IMR-90 (cell line): ENCODE results near the gene BCL2L13. TPM values are rescaled to one million over a fixed set of nuclear protein-coding genes. Genes with fewer than 3 reads are reported as not detected.

ENCODE experiments used
- ATAC-seq: fragments of 200-7000 bp; cut with Tn5 transposase; 2 replicates; pipeline ENCODE4 v1.9.1; 2020; ENCODE audit warnings: low read depth, mild to moderate bottlenecking, moderate library complexity
- BruUV-seq: library from RNA; stranded (reverse); fragments of 400-500 nt; replicated peaks from 2 replicates; lab custom pipeline; 2021; lab: Mats Ljungman, UMichigan
- CTCF ChIA-PET: fragments of 300-600 bp; formaldehyde crosslinking; extraction: SDS; loops from one replicate; lab custom pipeline; 2021; ENCODE audit warnings: antibody characterized with exemption; lab: Yijun Ruan, JAX
- POLR2A ChIA-PET: fragments of 300-600 bp; sonication (Branson Sonifier 250); formaldehyde crosslinking; loops from one replicate; lab custom pipeline; 2022; ENCODE audit warnings: antibody characterized with exemption; ENCODE audit not compliant: unreplicated experiment; lab: Charles Lee
- DNase-seq: peaks from one replicate; pipeline ENCODE4 v3.0.0; 2013
- H2AFZ ChIP-seq: replicated peaks from 2 replicates; pipeline ENCODE3; 2013; ENCODE audit warnings: low read length, mild to moderate bottlenecking; ENCODE audit not compliant: poor library complexity
- H2AK5ac ChIP-seq: 2 replicates; pipeline ENCODE4 v1.6.1; 2013; ENCODE audit warnings: low read depth, low read length, inconsistent platforms
- H2AK9ac ChIP-seq: replicated peaks from 2 replicates; pipeline ENCODE3; 2013; ENCODE audit warnings: mild to moderate bottlenecking, low read depth, low read length, moderate library complexity; ENCODE audit not compliant: poor library complexity
- H2BK120ac ChIP-seq: 2 replicates; pipeline ENCODE4 v1.6.1; 2013; ENCODE audit warnings: low read depth, low read length, inconsistent platforms
- H2BK15ac ChIP-seq: 3 replicates; pipeline ENCODE4 v1.6.1; 2013; ENCODE audit warnings: low read depth, low read length, inconsistent platforms
- H2BK20ac ChIP-seq: 2 replicates; pipeline ENCODE4 v1.6.1; 2013; ENCODE audit warnings: low read depth, mild to moderate bottlenecking, inconsistent platforms, low read length, moderate library complexity
- H2BK5ac ChIP-seq: 2 replicates; pipeline ENCODE4 v1.6.1; 2013; ENCODE audit warnings: mild to moderate bottlenecking, low read depth, low read length, inconsistent platforms; ENCODE audit not compliant: poor library complexity, severe bottlenecking
- H3K14ac ChIP-seq: replicated peaks from 2 replicates; pipeline ENCODE4 v1.6.1; 2013; ENCODE audit warnings: low read depth, low read length, inconsistent platforms
- H3K18ac ChIP-seq: 2 replicates; pipeline ENCODE4 v1.6.1; 2013; ENCODE audit warnings: low read depth, low read length, control low read depth
- H3K23ac ChIP-seq: 2 replicates; pipeline ENCODE4 v1.6.1; 2013; ENCODE audit warnings: low read depth, low read length, inconsistent platforms
- H3K27ac ChIP-seq: 2 replicates; pipeline ENCODE4 v1.5.1; 2013; ENCODE audit warnings: mild to moderate bottlenecking, control low read depth, low read length; ENCODE audit not compliant: insufficient read depth
- H3K27me3 ChIP-seq: 2 replicates; pipeline ENCODE4 v1.6.1; 2013; ENCODE audit warnings: low read length; ENCODE audit not compliant: control insufficient read depth, insufficient read depth
- H3K36me3 ChIP-seq: 2 replicates; pipeline ENCODE4 v1.6.1; 2013; ENCODE audit warnings: low read length, mixed read lengths; ENCODE audit not compliant: control insufficient read depth, insufficient read depth
- H3K4ac ChIP-seq: 2 replicates; pipeline ENCODE4 v1.6.1; 2013; ENCODE audit warnings: low read depth, low read length, inconsistent platforms
- H3K4me1 ChIP-seq: 2 replicates; pipeline ENCODE4 v1.6.1; 2013; ENCODE audit warnings: low read length, mixed read lengths; ENCODE audit not compliant: control insufficient read depth, insufficient read depth
- H3K4me2 ChIP-seq: 2 replicates; pipeline ENCODE4 v1.6.1; 2013; ENCODE audit warnings: low read depth, mild to moderate bottlenecking, control low read depth, low read length, moderate library complexity
- H3K4me3 ChIP-seq: 2 replicates; pipeline ENCODE4 v1.5.1; 2013; ENCODE audit warnings: low read depth, mild to moderate bottlenecking, control low read depth, low read length, moderate library complexity; ENCODE audit not compliant: insufficient read depth
- H3K56ac ChIP-seq: 2 replicates; pipeline ENCODE4 v1.6.1; 2013; ENCODE audit warnings: low read length, inconsistent platforms; ENCODE audit not compliant: insufficient read depth; ENCODE audit errors: extremely low read depth
- H3K79me1 ChIP-seq, 2 experiments: 2 replicates each; pipeline ENCODE4 v1.6.1; 2013; ENCODE audit warnings: low read length in 2 of 2, inconsistent platforms in 1 of 2, low read depth in 1 of 2
- H3K9ac ChIP-seq: 2 replicates; pipeline ENCODE4 v1.6.1; 2013; ENCODE audit warnings: low read depth, low read length, control low read depth
- H3K9me1 ChIP-seq: 2 replicates; pipeline ENCODE4 v1.6.1; 2013; ENCODE audit warnings: low read length, inconsistent platforms; ENCODE audit not compliant: insufficient read depth
- H3K9me3 ChIP-seq: 2 replicates; pipeline ENCODE4 v1.6.1; 2013; ENCODE audit warnings: low read length; ENCODE audit not compliant: control insufficient read depth, insufficient read depth
- H4K20me1 ChIP-seq: 2 replicates; pipeline ENCODE4 v1.6.1; 2013; ENCODE audit warnings: low read length, inconsistent platforms; ENCODE audit not compliant: insufficient read depth
- H4K5ac ChIP-seq: 2 replicates; pipeline ENCODE4 v1.6.1; 2013; ENCODE audit warnings: mild to moderate bottlenecking, low read depth, low read length, control low read depth
- H4K8ac ChIP-seq, 2 experiments: 2 replicates each; pipeline ENCODE4 v1.6.1; 2013; ENCODE audit warnings: low read depth in 2 of 2, low read length in 2 of 2, control low read depth in 1 of 2, inconsistent platforms in 1 of 2
- H4K91ac ChIP-seq: 2 replicates; pipeline ENCODE4 v1.6.1; 2013; ENCODE audit warnings: low read depth, low read length, inconsistent platforms; ENCODE audit not compliant: insufficient read depth
- BHLHE40 ChIP-seq: fragments of 150-350 bp; IDR thresholded peaks from 2 replicates; pipeline ENCODE4 v1.6.1; 2016; ENCODE audit warnings: mild to moderate bottlenecking, low read depth, low read length
- CEBPB ChIP-seq: IDR thresholded peaks from 2 replicates; pipeline ENCODE4 v1.6.1; 2012; ENCODE audit warnings: low read depth, low read length, improper control_type of control experiment
- CHD1 ChIP-seq: IDR thresholded peaks from 2 replicates; pipeline ENCODE4 v1.6.1; 2012; ENCODE audit warnings: low read depth, low read length, improper control_type of control experiment
- FOS ChIP-seq: fragments of 150-350 bp; IDR thresholded peaks from 2 replicates; pipeline ENCODE4 v1.6.1; 2016; ENCODE audit warnings: low read depth, low read length
- MAFK ChIP-seq: IDR thresholded peaks from 2 replicates; pipeline ENCODE4 v1.6.1; 2012; ENCODE audit warnings: low read depth, low read length, improper control_type of control experiment
- MAZ ChIP-seq: IDR thresholded peaks from 2 replicates; pipeline ENCODE4 v1.6.1; 2012; ENCODE audit warnings: low read depth, mild to moderate bottlenecking, low read length, improper control_type of control experiment, moderate library complexity, borderline replicate concordance
- MXI1 ChIP-seq: IDR thresholded peaks from 2 replicates; pipeline ENCODE4 v1.6.1; 2012; ENCODE audit warnings: low read depth, mild to moderate bottlenecking, low read length, moderate library complexity, borderline replicate concordance
- NFE2L2 ChIP-seq: fragments of 150-350 bp; IDR thresholded peaks from 2 replicates; pipeline ENCODE4 v1.6.1; 2016; ENCODE audit warnings: low read depth, mild to moderate bottlenecking, low read length
- POLR2A ChIP-seq: IDR thresholded peaks from 2 replicates; pipeline ENCODE4 v1.6.1; 2012; ENCODE audit warnings: mild to moderate bottlenecking, low read depth, low read length
- RCOR1 ChIP-seq: IDR thresholded peaks from 2 replicates; pipeline ENCODE4 v1.6.1; 2012; ENCODE audit warnings: mild to moderate bottlenecking, low read length, improper control_type of control experiment; ENCODE audit not compliant: insufficient replicate concordance
- WGBS, 2 experiments: methylation state at CpG; one replicate each; pipeline versions ENCODE4 v1.1.5 to v1.1.7; 2013; ENCODE audit warnings: missing lambda C conversion rate in 2 of 2; ENCODE audit not compliant: insufficient read length in 1 of 2; ENCODE audit errors: extremely low coverage in 2 of 2; 5-methylcytosine and 5-hydroxymethylcytosine counted together
- dilution Hi-C: fragments of 300-500 bp; cut with HindIII; formaldehyde crosslinking; loops from one replicate; pipeline ENCODE4 v1.14.3; 2018; ENCODE audit warnings: low sequenced_read_pairs; ENCODE audit not compliant: unreplicated experiment
- in situ Hi-C: fragments of 300-500 bp; cut with MboI; formaldehyde crosslinking; loops from 3 replicates; pipeline ENCODE4 v1.14.3; 2019; ENCODE audit warnings: low sequenced_read_pairs, inconsistent platforms, mixed read lengths
- intact Hi-C: fragments of 100-400 bp; cut with micrococcal nuclease; formaldehyde crosslinking; loops from 2 replicates; pipeline ENCODE4 v1.10.0; 2022
- polyA plus RNA-seq, 3 experiments: library from polyadenylated mRNA; depleted of rRNA; stranded (reverse); fragments of >200 nt; gene quantifications; 2 replicates each; pipeline ENCODE4 v1.2.3, GENCODE V29; 2012; ENCODE audit warnings: low replicate concordance in 1 of 3
- total RNA-seq: library from RNA; depleted of rRNA; stranded (reverse); fragments of >200 nt; gene quantifications from 2 replicates; pipeline ENCODE4 v1.2.3, GENCODE V29; 2012
- TF ChIP-seq, protein P1 (sequence below): conservative IDR thresholded peaks from 2 replicates; pipeline ENCODE4 v1.5.1; 2012; ENCODE audit warnings: mild to moderate bottlenecking, low read depth, low read length, improper control_type of control experiment
- TF ChIP-seq, protein P2 (sequence below): fragments of 150-350 bp; IDR thresholded peaks from 2 replicates; pipeline ENCODE4 v1.6.1; 2016; ENCODE audit warnings: low read depth, mild to moderate bottlenecking, low read length, moderate library complexity, borderline replicate concordance
- TF ChIP-seq, protein P3 (sequence below): fragments of 150-350 bp; IDR thresholded peaks from 2 replicates; pipeline ENCODE4 v1.6.1; 2017; ENCODE audit warnings: mild to moderate bottlenecking, antibody characterized with exemption, low read length, low read depth

BCL2L13 gene
- total and polyA plus RNA-seq, 2 of the 4 experiments (the other 2 are of a cell fraction) = 42.6 to 86.7 TPM

DNA sequence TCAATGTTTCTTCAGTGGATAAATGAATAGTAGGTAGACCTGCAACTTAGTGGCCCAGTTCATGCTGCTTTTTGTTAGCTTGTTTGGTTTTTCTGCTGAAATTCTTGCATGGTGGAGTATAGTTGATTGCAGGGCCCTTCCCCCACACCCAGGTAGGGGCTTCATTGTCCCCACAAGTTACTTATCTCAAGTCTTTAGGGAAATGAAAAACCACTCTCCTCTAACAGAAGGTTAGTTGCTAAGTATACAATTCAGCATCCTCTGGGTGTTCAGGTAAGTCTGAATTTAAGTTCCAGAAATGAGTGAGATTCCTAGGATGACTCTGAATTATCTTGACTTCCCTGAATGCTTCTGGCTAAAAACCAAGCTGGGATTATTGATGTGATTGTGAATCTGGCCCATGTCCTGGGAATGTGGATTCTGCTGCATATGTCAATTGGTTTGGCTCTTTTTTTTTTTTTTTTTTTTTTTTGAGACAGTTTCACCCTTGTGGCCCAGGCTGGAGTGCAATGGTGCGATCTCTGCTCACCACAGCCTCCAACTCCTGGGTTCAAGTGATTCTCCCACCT lies 40.3 kb downstream of the BCL2L13 start:
- H3K79me1 ChIP-seq = peaks cover 14 to 45% of the 10 kb centered on the region in 2 experiments
- ATAC-seq (no peak), DNase-seq (no peak)
- H3K9me3 ChIP-seq = no peaks in the 10 kb centered on the region
- no peak overlapping the region for H2AK5ac ChIP-seq
- H3K9ac ChIP-seq = no peak overlapping the region
- H2AFZ ChIP-seq = no peak overlapping the region
- H3K14ac ChIP-seq = no peak overlapping the region
- H3K4me1 ChIP-seq = no peaks in the 10 kb centered on the region
- H3K18ac ChIP-seq = no peak overlapping the region
- no peak overlapping the region for H3K4me2 ChIP-seq
- intact Hi-C loops = no loop called here
- H2BK20ac ChIP-seq = no peak overlapping the region
- no peak overlapping the region for H2BK5ac ChIP-seq
- H4K91ac ChIP-seq = no peak overlapping the region
- H3K36me3 ChIP-seq = peaks cover 2% of the 10 kb centered on the region; the same call in 1 of the 2 replicates
- H3K27ac ChIP-seq = no peak overlapping the region
- no peak overlapping the region for H4K5ac ChIP-seq
- POLR2A ChIA-PET = no interaction called here
- no peak overlapping the region for H3K4me3 ChIP-seq
- H2BK120ac ChIP-seq = no peak overlapping the region
- no peaks in the 10 kb centered on the region for H3K27me3 ChIP-seq
- dilution Hi-C loops = no loop called here
- H4K20me1 ChIP-seq = no peaks in the 10 kb centered on the region; the same call in 1 of the 2 replicates
- in situ Hi-C loops = no loop called here
- H3K23ac ChIP-seq = no peak overlapping the region
- no CpG with 5 or more reads among the region's 1 CpG for WGBS, 2 experiments
- H2BK15ac ChIP-seq = no peak overlapping the region
- no peak for TF ChIP-seq CHD1
- TF ChIP-seq, protein P1, sequence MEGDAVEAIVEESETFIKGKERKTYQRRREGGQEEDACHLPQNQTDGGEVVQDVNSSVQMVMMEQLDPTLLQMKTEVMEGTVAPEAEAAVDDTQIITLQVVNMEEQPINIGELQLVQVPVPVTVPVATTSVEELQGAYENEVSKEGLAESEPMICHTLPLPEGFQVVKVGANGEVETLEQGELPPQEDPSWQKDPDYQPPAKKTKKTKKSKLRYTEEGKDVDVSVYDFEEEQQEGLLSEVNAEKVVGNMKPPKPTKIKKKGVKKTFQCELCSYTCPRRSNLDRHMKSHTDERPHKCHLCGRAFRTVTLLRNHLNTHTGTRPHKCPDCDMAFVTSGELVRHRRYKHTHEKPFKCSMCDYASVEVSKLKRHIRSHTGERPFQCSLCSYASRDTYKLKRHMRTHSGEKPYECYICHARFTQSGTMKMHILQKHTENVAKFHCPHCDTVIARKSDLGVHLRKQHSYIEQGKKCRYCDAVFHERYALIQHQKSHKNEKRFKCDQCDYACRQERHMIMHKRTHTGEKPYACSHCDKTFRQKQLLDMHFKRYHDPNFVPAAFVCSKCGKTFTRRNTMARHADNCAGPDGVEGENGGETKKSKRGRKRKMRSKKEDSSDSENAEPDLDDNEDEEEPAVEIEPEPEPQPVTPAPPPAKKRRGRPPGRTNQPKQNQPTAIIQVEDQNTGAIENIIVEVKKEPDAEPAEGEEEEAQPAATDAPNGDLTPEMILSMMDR = no peak
- no peak for TF ChIP-seq FOS
- TF ChIP-seq MAZ = no peak
- no peak for TF ChIP-seq MXI1
- TF ChIP-seq, protein P2, sequence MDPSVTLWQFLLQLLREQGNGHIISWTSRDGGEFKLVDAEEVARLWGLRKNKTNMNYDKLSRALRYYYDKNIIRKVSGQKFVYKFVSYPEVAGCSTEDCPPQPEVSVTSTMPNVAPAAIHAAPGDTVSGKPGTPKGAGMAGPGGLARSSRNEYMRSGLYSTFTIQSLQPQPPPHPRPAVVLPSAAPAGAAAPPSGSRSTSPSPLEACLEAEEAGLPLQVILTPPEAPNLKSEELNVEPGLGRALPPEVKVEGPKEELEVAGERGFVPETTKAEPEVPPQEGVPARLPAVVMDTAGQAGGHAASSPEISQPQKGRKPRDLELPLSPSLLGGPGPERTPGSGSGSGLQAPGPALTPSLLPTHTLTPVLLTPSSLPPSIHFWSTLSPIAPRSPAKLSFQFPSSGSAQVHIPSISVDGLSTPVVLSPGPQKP = no peak
- TF ChIP-seq NFE2L2 = no peak
- no peak for TF ChIP-seq CEBPB
- no peak for TF ChIP-seq BHLHE40
- TF ChIP-seq POLR2A = no peak
- TF ChIP-seq MAFK = no peak
- TF ChIP-seq, protein P3, sequence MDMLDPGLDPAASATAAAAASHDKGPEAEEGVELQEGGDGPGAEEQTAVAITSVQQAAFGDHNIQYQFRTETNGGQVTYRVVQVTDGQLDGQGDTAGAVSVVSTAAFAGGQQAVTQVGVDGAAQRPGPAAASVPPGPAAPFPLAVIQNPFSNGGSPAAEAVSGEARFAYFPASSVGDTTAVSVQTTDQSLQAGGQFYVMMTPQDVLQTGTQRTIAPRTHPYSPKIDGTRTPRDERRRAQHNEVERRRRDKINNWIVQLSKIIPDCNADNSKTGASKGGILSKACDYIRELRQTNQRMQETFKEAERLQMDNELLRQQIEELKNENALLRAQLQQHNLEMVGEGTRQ = no peak
- no peak for TF ChIP-seq RCOR1
- CTCF ChIA-PET = interaction anchor here (1.2 kb wide), 1 partner anchor 40 kb away, joined by 3 read pairs; the partner anchor contains the start of gene BCL2L13
- no peak overlapping the region for H2AK9ac ChIP-seq
- H4K8ac ChIP-seq = no peak overlapping the region
- H3K56ac ChIP-seq = no peak overlapping the region
- no peak overlapping the region for H3K4ac ChIP-seq
- BruUV-seq = no TSS peak
- 0 out of 2 replicates have a peak, but pooled peaks cover 4% of the 10 kb centered on the region for H3K9me1 ChIP-seq
